H1 (cell line): ENCODE measurements around the gene LARP1. TPM values are rescaled to one million over a fixed set of nuclear protein-coding genes. Genes with fewer than 3 reads are reported as not detected.

Experiments used
- CHD2 ChIP-seq: IDR thresholded peaks from 2 replicates; pipeline ENCODE4 v1.6.1; 2012; ENCODE audit warnings: low read length, improper control_type of control experiment
- CHD7 ChIP-seq: fragments of 300-600 bp; sonication (generic); IDR thresholded peaks from 2 replicates; pipeline ENCODE4 v1.7.1; 2012; ENCODE audit warnings: low read length, moderate library complexity, mild to moderate bottlenecking, inconsistent platforms; ENCODE audit not compliant: insufficient replicate concordance
- EP300 ChIP-seq, 2 experiments: IDR thresholded peaks; 1 replicate in 1 of 2; 2 replicates in 1 of 2; pipeline ENCODE4 v1.6.1; 2011 to 2012; ENCODE audit warnings: low read depth in 2 of 2, low read length in 2 of 2, mild to moderate bottlenecking in 2 of 2, borderline replicate concordance in 1 of 2, inconsistent platforms in 1 of 2, moderate library complexity in 1 of 2
- NRF1 ChIP-seq: IDR thresholded peaks from 2 replicates; pipeline ENCODE4 v1.6.1; 2011; ENCODE audit warnings: mild to moderate bottlenecking, low read depth, low read length, improper control_type of control experiment
- POU5F1 ChIP-seq: IDR thresholded peaks from 2 replicates; pipeline ENCODE4 v1.6.1; 2011; ENCODE audit warnings: low read depth, mild to moderate bottlenecking, low read length, moderate library complexity
- SRF ChIP-seq: IDR thresholded peaks from 2 replicates; pipeline ENCODE4 v1.6.1; 2011; ENCODE audit warnings: mild to moderate bottlenecking, low read depth, low read length, moderate library complexity
- TAF1 ChIP-seq: IDR thresholded peaks from 2 replicates; pipeline ENCODE4 v1.6.1; 2011; ENCODE audit warnings: mild to moderate bottlenecking, low read depth, low read length
- polyA plus RNA-seq, 7 experiments: library from polyadenylated mRNA; depleted of rRNA in 3 of 7; stranded (reverse) in 5 of 7; unstranded in 2 of 7; fragments of >200 nt in 5 of 7; fragments of 200-250 nt in 2 of 7; gene quantifications; 1 replicate in 5 of 7; 2 replicates in 1 of 7; 4 replicates in 1 of 7; pipeline versions ENCODE4 v1.2.1 to v1.2.3, GENCODE V29; 2011 to 2013; ENCODE audit warnings: missing spikeins in 2 of 7, mixed read lengths in 2 of 7
- total RNA-seq: library from RNA; stranded (reverse); fragmentation: NEBNext Ultra II Directional; extraction: Animal tissue kit (Norgen Biotek cat#: 25700); gene quantifications from 2 replicates; pipeline ENCODE4 v1.2.1, GENCODE V29; 2021

The LARP1 gene
- total and polyA plus RNA-seq, 2 of the 8 experiments (the other 6 are each of a cell fraction or from before 2014, with no cell fraction given): 106 to 422 TPM

GRCh38 chr5:154765396-154765925 lies 10.3 kb downstream of the LARP1 start (continued):
- no peak for TF ChIP-seq CHD7
- TF ChIP-seq SRF: no peak
- no peak for TF ChIP-seq EP300 (IDR thresholded peaks at IDR 0.05; ENCODE audit: borderline replicate concordance in 1 of 2, low read depth in 2 of 2, low read length in 2 of 2)
- TF ChIP-seq POU5F1: no peak
- no peak for TF ChIP-seq CHD2
- no peak for TF ChIP-seq TAF1
- TF ChIP-seq NRF1: no peak
